G401 (cell line): ENCODE results near the gene GOLM1. TPM values are rescaled to one million over a fixed set of nuclear protein-coding genes. Genes with fewer than 3 reads are reported as not detected.
A peak's percentile ranks its signal among the peaks of the same experiment; 100 is the strongest.
"Not testable (repeated sequence)": the region's sequence is repeated elsewhere in the genome, so short reads cannot be mapped to it uniquely, and the experiment has no call there.

Source experiments
- DNase-seq: peaks from one replicate; pipeline ENCODE4 v3.0.0-alpha.2; 2015; ENCODE audit warnings: low spot score
- in situ Hi-C: cut with HindIII; loops from 2 replicates; pipeline ENCODE4 v1.10.0; 2016; ENCODE audit warnings: low sequenced_read_pairs, mixed read lengths
- total RNA-seq: library from RNA; depleted of rRNA; stranded (reverse); fragments of >200 nt; shearing (Covaris generic); gene quantifications from 2 replicates; pipeline ENCODE4 v1.2.3, GENCODE V29; 2014

Gene GOLM1
- total RNA-seq, 1 experiment from 2014 or later: 39.9 TPM

DNA sequence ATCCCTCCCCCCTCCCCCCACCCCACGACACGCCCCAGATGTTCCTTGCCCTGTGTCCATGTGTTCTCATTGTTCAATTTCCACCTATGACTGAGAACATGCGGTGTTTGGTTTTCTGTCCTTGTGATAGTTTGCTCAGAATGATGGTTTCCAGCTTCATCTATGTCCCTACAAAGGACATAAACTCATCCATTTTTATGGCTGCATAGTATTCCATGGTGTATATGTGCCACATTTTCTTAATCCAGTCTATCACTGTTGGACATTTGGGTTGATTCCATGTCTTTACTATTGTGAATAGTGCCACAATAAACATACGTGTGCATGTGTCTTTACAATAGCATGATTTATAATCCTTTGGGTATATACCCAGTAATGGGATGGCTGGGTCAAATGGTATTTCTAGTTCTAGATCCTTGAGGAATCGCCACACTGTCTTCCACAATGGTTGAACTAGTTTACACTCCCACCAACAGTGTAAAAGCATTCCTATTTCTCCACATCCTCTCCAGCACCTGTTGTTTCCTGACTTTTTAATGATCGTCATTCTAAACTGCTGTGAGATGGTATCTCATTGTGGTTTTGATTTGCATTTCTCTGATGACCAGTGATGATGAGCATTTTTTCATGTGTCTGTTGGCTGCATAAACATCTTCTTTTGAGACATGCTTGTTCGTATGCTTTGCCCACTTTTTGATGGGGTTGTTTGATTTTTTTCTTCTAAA, 51.2 kb downstream of the GOLM1 start:
- DNase-seq, in situ Hi-C loops: not testable (repeated sequence)

- no peak for DNase-seq
- in situ Hi-C loops: no loop called here
Measured at GRCh38 chr9:86047361-86047760, 52.0 kb downstream of the GOLM1 start.

DNA sequence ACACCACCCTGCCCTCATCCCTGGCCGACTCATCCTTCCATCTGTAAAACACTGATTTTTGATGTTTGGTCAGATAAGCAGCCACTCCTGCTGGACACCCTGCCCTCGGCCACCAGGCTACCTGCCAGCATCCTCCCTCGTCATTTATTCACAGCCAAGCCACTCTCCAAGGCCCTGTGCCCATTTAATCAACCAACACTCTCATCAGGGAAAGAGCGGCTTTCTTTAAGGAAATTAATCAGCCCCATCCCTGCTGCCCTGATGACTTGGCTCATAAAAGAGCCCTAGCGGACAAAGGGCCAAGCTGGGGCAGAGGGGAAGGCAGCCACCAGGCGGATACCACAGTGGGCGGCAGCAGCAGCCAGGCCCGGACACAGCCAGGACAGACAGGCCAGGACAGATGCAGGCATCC, 52.4 kb downstream of the GOLM1 start:
- in situ Hi-C loops: no loop called here
- DNase-seq: peak; percentile 89

DNA sequence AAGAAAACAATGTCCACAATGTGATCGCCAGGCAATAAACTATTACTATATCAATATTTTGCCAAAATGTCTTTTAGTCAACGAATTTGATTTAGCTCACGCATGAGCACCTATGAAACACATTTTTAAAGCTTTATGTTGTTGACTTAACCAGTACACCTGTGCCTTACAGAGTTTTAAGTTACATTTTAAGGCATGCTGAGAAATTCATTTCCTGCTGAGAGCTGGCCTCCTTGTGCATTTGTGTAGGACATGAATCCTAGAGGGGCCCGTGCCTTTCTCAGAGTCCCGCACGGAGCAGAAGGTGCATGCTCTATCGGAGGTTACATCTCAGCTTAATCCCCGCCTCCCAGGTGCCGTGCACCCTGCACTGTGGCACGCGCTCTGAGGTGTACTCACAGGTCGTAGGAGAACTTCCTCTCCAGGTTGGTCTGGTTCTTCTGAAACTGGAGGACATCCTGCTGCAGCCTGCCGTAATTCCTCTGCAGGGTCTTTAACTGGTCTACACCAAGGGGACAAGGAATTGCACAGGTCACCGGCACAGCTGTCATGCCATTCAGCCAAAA, 53.2 kb downstream of the GOLM1 start:
- DNase-seq: no peak
- in situ Hi-C loops: no loop called here

DNA sequence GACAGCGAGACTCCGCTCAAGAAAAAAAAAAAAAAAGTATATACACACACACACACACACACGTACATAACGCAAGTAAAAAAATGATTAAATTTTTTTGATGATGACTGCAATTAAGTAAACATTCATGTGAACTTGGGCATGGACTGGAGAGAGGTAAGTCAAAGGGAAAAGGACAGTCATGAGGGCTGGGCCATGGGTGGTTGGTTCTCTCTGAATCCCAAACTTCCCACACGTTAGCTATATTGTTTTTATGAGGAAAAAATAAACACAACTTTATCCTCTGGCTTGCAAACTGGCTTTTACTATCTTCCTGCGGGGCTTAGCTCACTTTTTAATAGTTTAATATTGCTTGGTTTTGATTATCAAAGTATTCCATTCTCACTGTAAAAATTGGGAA, 53.7 kb downstream of the GOLM1 start:
- DNase-seq: no peak
- in situ Hi-C loops: no loop called here

GRCh38 chr9:86043999-86044398, 55.4 kb downstream of the GOLM1 start:
- in situ Hi-C loops: no loop called here
- DNase-seq: no peak

- in situ Hi-C loops: no loop called here
- no peak for DNase-seq
Measured at GRCh38 chr9:86043586-86043985, 55.8 kb downstream of the GOLM1 start.

GRCh38 chr9:86042199-86042978, 57.0 kb downstream of the GOLM1 start:
- in situ Hi-C loops: no loop called here
- DNase-seq: no peak

GRCh38 chr9:86041311-86041741, 58.0 kb downstream of the GOLM1 start:
- no peak for DNase-seq
- in situ Hi-C loops: no loop called here

DNA sequence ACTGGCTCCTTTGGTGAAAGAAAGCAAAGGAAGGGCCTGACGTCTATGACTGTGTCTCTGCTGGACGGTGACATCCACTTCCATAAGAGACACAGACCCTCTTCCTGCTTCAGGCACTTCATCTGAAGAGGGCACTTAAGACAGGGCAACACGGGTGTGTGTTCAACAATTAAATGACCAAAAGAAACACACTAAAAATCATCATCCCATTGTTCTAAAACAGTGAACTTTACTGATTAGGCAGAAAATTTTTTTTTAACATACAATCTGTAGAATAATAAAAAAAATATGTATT, 58.5 kb downstream of the GOLM1 start:
- in situ Hi-C loops: no loop called here

GRCh38 chr9:86039991-86040860, 59.1 kb downstream of the GOLM1 start:
- no peak for DNase-seq

More for the DNA sequence above, 58.5 kb downstream of the GOLM1 start:
- DNase-seq: no peak

DNA sequence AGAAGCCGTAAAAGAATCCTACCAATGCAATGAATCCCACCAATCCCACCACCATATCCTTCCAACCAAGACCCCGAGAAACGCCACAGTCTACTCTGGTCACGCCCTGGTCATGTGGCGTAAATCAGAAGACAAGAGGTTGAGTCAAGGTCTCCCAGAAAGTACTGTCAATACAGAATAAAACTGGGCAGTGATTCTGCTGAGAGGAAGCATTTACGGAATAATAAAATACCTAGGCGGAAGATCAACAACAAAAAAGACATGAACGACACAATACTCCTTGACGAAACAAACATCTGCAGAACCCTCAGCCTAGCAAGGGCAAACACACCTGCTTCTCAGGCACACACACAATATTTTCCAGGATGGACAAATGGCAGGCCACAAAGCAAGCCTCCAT, 62.8 kb downstream of the GOLM1 start:
- in situ Hi-C loops: no loop called here
- no peak for DNase-seq

More at GRCh38 chr9:86039991-86040860, 59.1 kb downstream of the GOLM1 start:
- in situ Hi-C loops: no loop called here

DNA sequence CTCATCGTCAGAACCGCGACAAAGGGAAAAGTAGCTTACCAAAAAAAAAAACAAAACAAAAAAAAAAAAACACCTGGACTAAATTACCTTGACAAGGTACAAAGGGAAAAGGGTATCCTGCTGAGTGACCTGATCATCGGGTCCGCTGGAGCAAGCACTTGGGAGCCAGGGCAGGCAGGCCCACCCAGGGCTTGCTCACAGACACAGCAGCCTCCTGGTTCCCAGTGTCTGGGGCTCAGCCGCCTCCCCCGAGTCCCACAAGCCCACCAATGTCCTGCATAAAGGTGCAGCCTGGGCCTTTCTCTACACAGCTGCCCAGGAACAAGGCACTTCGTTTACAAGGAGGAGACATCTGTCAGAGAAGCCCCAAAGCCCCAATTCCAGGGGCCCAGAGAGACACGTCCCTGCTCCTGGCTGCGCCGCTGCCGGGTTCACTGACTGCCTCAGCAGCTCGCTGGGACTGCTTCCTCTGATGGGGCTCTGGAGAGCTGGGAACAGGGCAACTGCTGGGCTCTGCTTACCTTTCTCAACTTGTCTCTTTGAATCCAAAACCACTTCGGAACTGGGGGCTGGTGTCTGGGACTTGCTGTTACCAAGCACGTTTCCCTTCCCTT, 63.4 kb downstream of the GOLM1 start:
- no peak for DNase-seq
- in situ Hi-C loops: no loop called here

DNA sequence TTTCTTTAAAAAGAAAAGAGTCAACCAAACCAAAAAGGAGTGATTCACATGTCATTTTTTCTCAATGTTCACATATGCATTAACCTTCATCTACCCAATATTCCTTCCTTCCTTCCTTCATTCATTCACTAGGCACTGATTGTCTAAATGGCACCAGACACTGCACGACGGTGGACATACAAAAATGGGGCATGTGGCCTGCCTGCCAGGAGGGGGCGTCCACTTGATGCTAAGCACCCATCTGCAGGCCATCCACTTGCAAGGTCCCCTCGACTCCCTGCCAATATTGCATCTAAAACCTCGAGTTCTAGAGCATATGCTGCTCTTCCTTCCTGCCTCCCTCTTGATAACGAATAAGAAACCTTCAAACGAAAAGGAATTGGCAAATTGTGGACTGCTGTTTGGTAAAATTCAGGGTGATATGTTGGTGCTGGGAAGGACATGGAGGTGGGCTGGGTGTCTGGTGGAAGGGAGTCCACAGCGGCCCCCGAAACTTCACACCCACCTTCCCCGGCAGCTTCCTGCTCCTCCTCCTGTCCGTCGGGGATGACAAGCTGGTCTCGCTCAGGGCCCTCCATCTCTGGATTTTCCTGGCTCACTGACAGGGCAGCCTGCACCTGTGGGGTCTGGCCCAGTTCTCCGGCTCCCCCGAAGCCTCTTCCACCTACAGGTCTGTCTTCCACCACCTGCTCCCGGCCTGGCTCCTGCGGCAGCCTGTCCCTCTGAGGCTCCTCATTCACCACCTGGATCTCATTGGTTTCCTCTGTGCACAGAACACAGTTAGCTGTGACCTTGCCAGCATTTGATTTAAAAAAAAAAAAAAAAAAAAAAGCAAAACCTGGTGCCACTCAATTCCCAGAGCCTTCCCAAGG, 64.3 kb downstream of the GOLM1 start:
- in situ Hi-C loops: no loop called here
- peak; percentile 82 for DNase-seq

DNA sequence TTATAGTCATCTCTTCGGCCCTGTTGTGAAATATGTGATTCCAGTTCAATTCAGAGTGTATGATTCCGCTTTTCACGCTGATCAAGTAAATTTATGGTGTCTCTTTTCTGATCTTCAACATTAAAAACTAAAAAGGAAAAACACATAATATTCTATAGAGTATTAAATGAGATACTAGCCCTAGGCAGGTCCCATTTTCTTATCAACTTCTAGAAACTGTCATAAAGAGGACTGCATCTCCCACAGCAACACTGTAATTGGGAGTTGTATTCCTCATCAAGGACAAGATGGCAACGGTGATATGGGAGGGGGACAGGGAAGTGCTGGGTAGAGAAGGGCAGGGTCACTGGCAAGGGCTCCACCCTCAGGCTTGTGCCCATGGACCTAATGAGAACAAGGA, 71.6 kb downstream of the GOLM1 start:
- DNase-seq: no peak
- in situ Hi-C loops: no loop called here

- in situ Hi-C loops: no loop called here
- no peak for DNase-seq
Measured at GRCh38 chr9:86022687-86023266, 76.6 kb downstream of the GOLM1 start.

GRCh38 chr9:86021166-86021565, 78.2 kb downstream of the GOLM1 start:
- in situ Hi-C loops: no loop called here

GRCh38 chr9:86020731-86021130, 78.6 kb downstream of the GOLM1 start:
- in situ Hi-C loops: no loop called here
- no peak for DNase-seq

More at GRCh38 chr9:86021166-86021565, 78.2 kb downstream of the GOLM1 start:
- DNase-seq: no peak
